NT2/D1 (cell line): ENCODE measurements around the gene TSPAN10.
A peak's percentile ranks its signal among the peaks of the same experiment; 100 is the strongest.

Source experiments
- DNase-seq: peaks from one replicate; pipeline ENCODE4 v3.0.0-alpha.2; 2011; ENCODE audit warnings: low read depth, low spot score
- H3K27me3 ChIP-seq: 2 replicates; pipeline ENCODE4 v1.6.0; 2011; ENCODE audit warnings: mild to moderate bottlenecking; ENCODE audit not compliant: insufficient read length, insufficient read depth
- H3K36me3 ChIP-seq: 2 replicates; pipeline ENCODE4 v1.6.1; 2011; ENCODE audit warnings: mild to moderate bottlenecking, low read length, mixed read lengths; ENCODE audit not compliant: insufficient read depth, insufficient read length
- H3K4me1 ChIP-seq: 2 replicates; pipeline ENCODE4 v1.5.1; 2011; ENCODE audit not compliant: insufficient read depth, insufficient read length
- H3K4me3 ChIP-seq: 2 replicates; pipeline ENCODE4 v1.5.1; 2011; ENCODE audit warnings: low read depth; ENCODE audit not compliant: insufficient read length
- H3K9ac ChIP-seq: 2 replicates; pipeline ENCODE4 v1.6.0; 2011; ENCODE audit warnings: low read depth; ENCODE audit not compliant: insufficient read length
- H3K9me3 ChIP-seq: 2 replicates; pipeline ENCODE4 v1.5.1; 2011; ENCODE audit warnings: mild to moderate bottlenecking, low read length; ENCODE audit not compliant: insufficient read depth
- SUZ12 ChIP-seq: IDR thresholded peaks from 2 replicates; pipeline ENCODE4 v1.6.1; 2011; ENCODE audit not compliant: insufficient read length, insufficient read depth; ENCODE audit errors: extremely low read depth
- YY1 ChIP-seq: IDR thresholded peaks from 2 replicates; pipeline ENCODE4 v1.6.1; 2011; ENCODE audit not compliant: insufficient read length, insufficient read depth
- ZNF274 ChIP-seq: IDR thresholded peaks from 2 replicates; pipeline ENCODE4 v1.6.1; 2011; ENCODE audit warnings: mild to moderate bottlenecking, low read depth, low read length

The TSPAN10 gene

GRCh38 chr17:81635973-81636504, 957 bp upstream of the TSPAN10 start:
- peak overlapping the region; percentile 93 for H3K4me3 ChIP-seq
- no peak for DNase-seq
- no peak for TF ChIP-seq YY1
- H3K9ac ChIP-seq = peak overlapping the region; percentile 94
- peaks cover 4% of the 10 kb centered on the region for H3K4me1 ChIP-seq
- no peaks in the 10 kb centered on the region for H3K27me3 ChIP-seq
- H3K36me3 ChIP-seq = peaks cover 26% of the 10 kb centered on the region
- H3K9me3 ChIP-seq = no peaks in the 10 kb centered on the region

GRCh38 chr17:81638683-81639082, 1.7 kb downstream of the TSPAN10 start:
- Histone ChIP-seq H3K36me3 (peaks cover 9% of the 10 kb centered on the region), H3K9me3 (no peaks in the 10 kb centered on the region), H3K27me3 (no peaks in the 10 kb centered on the region), H3K4me3 (no peak overlapping the region), H3K9ac (no peak overlapping the region), H3K4me1 (peaks cover 10% of the 10 kb centered on the region)
- no peak for TF ChIP-seq YY1
- TF ChIP-seq ZNF274 = no peak
- no peak for TF ChIP-seq SUZ12
- no peak for DNase-seq

GRCh38 chr17:81640011-81640410, 3.0 kb downstream of the TSPAN10 start:
- TF ChIP-seq ZNF274 = no peak
- no peak for TF ChIP-seq SUZ12
- Histone ChIP-seq H3K9ac (no peak overlapping the region), H3K36me3 (peaks cover 6% of the 10 kb centered on the region), H3K4me1 (peaks cover 10% of the 10 kb centered on the region), H3K4me3 (no peak overlapping the region), H3K9me3 (no peaks in the 10 kb centered on the region), H3K27me3 (no peaks in the 10 kb centered on the region)
- no peak for DNase-seq

GRCh38 chr17:81641825-81642489, 5.0 kb downstream of the TSPAN10 start:
- Histone ChIP-seq H3K36me3 (no peaks in the 10 kb centered on the region), H3K9ac (peak overlapping the region; percentile 36), H3K9me3 (no peaks in the 10 kb centered on the region), H3K4me1 (peaks cover 10% of the 10 kb centered on the region), H3K27me3 (no peaks in the 10 kb centered on the region), H3K4me3 (no peak overlapping the region)
- TF ChIP-seq YY1 (no peak), ZNF274 (no peak), SUZ12 (no peak)
- no peak for DNase-seq

- Histone ChIP-seq H3K4me1 (peaks cover 19% of the 10 kb centered on the region), H3K27me3 (peaks cover 15% of the 10 kb centered on the region), H3K9me3 (no peaks in the 10 kb centered on the region), H3K4me3 (no peak overlapping the region), H3K9ac (no peak overlapping the region), H3K36me3 (no peaks in the 10 kb centered on the region)
- TF ChIP-seq YY1 (no peak), ZNF274 (no peak), SUZ12 (no peak)
- no peak for DNase-seq
Observed at GRCh38 chr17:81644496-81644895, 7.5 kb downstream of the TSPAN10 start.

GRCh38 chr17:81644976-81645952, 8.3 kb downstream of the TSPAN10 start:
- DNase-seq = no peak
- H3K27me3 ChIP-seq = peaks cover 15% of the 10 kb centered on the region
- H3K9me3 ChIP-seq = no peaks in the 10 kb centered on the region
- no peak for TF ChIP-seq SUZ12
- no peak for TF ChIP-seq YY1
- TF ChIP-seq ZNF274 = no peak
- peaks cover 20% of the 10 kb centered on the region for H3K4me1 ChIP-seq
- no peak overlapping the region for H3K9ac ChIP-seq
- H3K4me3 ChIP-seq = no peak overlapping the region
- H3K36me3 ChIP-seq = no peaks in the 10 kb centered on the region

GRCh38 chr17:81646869-81647600, 10.0 kb downstream of the TSPAN10 start:
- Histone ChIP-seq H3K9me3 (no peaks in the 10 kb centered on the region), H3K4me1 (peaks cover 35% of the 10 kb centered on the region), H3K36me3 (no peaks in the 10 kb centered on the region), H3K9ac (peak overlapping the region; percentile 53), H3K27me3 (peaks cover 15% of the 10 kb centered on the region), H3K4me3 (no peak overlapping the region)
- no peak for DNase-seq
- TF ChIP-seq SUZ12 (no peak), YY1 (no peak), ZNF274 (no peak)
